Measurements from ENCODE around the gene PRTG. TPM values are rescaled to one million over a fixed set of nuclear protein-coding genes. Genes with fewer than 3 reads are reported as not detected.

PRTG gene
- total and polyA plus RNA-seq, 4 donors, result 0.05 to 2.4 (median 0.25) TPM

DNA sequence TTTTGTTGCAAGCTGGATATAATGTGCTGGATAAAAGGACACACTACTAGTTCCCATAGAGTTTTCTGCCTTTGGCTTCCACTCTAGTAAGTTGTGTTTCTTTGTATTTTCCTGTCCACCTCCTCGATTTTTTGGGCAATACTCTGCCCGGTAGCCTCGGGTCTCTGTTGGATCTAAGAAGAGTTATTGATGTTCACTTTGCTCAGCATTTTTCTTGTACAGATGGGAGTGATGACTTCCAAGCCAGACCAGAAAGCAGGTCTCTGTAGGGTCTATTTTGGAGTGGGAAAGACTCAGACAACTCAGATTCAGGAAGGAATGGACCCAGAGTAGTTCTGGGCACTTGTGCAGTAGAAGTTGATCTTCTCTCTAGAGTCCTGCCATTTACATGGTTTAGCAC lies 36.0 kb upstream of the PRTG start:
- 79% methylated on average over 3 of the region's 3 CpGs for WGBS
- no peaks in the 10 kb centered on the region for H3K9me3 ChIP-seq (ENCODE audit: control insufficient read depth in 4 of 4, low read length in 3 of 4)
- no peak for DNase-seq (ENCODE audit: low spot score)
- no peak overlapping the region for H3K27ac ChIP-seq (ENCODE audit: low read depth in 1 of 2, low read length in 2 of 2)
- no peak overlapping the region for H3K9ac ChIP-seq (ENCODE audit: low read depth in 1 of 2, low read length in 2 of 2)
- TF ChIP-seq HNF4A (conservative IDR thresholded peaks at IDR 0.05) (no peak), RXRA (IDR thresholded peaks at IDR 0.05) (no peak), FOXA2 (IDR thresholded peaks at IDR 0.05) (no peak), NR2F2 (IDR thresholded peaks at IDR 0.05) (no peak), HNF4G (IDR thresholded peaks at IDR 0.05) (no peak), EGR1 (IDR thresholded peaks at IDR 0.05; ENCODE audit: low read depth in 2 of 2) (no peak)
- TF ChIP-seq, protein P1, sequence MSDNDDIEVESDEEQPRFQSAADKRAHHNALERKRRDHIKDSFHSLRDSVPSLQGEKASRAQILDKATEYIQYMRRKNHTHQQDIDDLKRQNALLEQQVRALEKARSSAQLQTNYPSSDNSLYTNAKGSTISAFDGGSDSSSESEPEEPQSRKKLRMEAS (IDR thresholded peaks at IDR 0.05), result no peak
- TF ChIP-seq, protein P2, sequence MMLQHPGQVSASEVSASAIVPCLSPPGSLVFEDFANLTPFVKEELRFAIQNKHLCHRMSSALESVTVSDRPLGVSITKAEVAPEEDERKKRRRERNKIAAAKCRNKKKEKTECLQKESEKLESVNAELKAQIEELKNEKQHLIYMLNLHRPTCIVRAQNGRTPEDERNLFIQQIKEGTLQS (IDR thresholded peaks at IDR 0.05), result no peak
- TF ChIP-seq, protein P3, sequence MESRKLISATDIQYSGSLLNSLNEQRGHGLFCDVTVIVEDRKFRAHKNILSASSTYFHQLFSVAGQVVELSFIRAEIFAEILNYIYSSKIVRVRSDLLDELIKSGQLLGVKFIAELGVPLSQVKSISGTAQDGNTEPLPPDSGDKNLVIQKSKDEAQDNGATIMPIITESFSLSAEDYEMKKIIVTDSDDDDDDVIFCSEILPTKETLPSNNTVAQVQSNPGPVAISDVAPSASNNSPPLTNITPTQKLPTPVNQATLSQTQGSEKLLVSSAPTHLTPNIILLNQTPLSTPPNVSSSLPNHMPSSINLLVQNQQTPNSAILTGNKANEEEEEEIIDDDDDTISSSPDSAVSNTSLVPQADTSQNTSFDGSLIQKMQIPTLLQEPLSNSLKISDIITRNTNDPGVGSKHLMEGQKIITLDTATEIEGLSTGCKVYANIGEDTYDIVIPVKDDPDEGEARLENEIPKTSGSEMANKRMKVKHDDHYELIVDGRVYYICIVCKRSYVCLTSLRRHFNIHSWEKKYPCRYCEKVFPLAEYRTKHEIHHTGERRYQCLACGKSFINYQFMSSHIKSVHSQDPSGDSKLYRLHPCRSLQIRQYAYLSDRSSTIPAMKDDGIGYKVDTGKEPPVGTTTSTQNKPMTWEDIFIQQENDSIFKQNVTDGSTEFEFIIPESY (IDR thresholded peaks at IDR 0.05), result no peak
- TF ChIP-seq, protein P4, sequence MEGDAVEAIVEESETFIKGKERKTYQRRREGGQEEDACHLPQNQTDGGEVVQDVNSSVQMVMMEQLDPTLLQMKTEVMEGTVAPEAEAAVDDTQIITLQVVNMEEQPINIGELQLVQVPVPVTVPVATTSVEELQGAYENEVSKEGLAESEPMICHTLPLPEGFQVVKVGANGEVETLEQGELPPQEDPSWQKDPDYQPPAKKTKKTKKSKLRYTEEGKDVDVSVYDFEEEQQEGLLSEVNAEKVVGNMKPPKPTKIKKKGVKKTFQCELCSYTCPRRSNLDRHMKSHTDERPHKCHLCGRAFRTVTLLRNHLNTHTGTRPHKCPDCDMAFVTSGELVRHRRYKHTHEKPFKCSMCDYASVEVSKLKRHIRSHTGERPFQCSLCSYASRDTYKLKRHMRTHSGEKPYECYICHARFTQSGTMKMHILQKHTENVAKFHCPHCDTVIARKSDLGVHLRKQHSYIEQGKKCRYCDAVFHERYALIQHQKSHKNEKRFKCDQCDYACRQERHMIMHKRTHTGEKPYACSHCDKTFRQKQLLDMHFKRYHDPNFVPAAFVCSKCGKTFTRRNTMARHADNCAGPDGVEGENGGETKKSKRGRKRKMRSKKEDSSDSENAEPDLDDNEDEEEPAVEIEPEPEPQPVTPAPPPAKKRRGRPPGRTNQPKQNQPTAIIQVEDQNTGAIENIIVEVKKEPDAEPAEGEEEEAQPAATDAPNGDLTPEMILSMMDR (IDR thresholded peaks at IDR 0.05; ENCODE audit: low read depth, low read length, missing input control), result no peak
- H3K4me3 ChIP-seq (ENCODE audit: low read depth in 1 of 3, low read length in 3 of 3), result no peak overlapping the region
- no peaks in the 10 kb centered on the region for H3K4me1 ChIP-seq (ENCODE audit: control insufficient read depth in 4 of 4, insufficient read depth in 4 of 4, low read length in 3 of 4)
- no peaks in the 10 kb centered on the region for H3K36me3 ChIP-seq (ENCODE audit: control insufficient read depth in 4 of 4, insufficient read depth in 3 of 4, low read depth in 1 of 4, low read length in 3 of 4)
- H3K27me3 ChIP-seq (ENCODE audit: control insufficient read depth in 4 of 4, insufficient read depth in 4 of 4, low read length in 3 of 4), result no peaks in the 10 kb centered on the region

DNA sequence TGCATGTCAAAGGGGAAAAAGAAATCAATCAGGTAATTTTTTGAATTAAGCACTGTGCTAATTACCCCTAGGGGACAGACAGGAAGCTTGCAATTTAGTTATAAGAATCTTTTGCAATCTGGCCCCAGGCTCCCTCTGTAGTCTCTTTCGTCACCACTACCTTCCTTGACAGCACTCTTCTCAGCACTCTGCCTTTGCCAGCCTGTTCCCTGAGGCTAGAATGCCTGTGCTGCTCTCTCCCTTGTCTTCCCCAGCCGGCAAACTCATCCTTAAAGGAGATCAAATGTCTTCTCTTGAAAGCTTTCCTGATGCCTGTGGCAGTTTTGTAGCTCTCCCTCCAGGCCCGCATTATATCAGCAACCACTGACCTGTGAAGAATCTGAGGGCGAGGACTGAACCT lies 32.4 kb upstream of the PRTG start:
- H3K4me1 ChIP-seq (ENCODE audit: control insufficient read depth in 4 of 4, insufficient read depth in 4 of 4, low read length in 3 of 4), result no peaks in the 10 kb centered on the region
- TF ChIP-seq, protein P4 (IDR thresholded peaks at IDR 0.05; ENCODE audit: low read depth, low read length, missing input control), result no peak
- TF ChIP-seq NR2F2 (IDR thresholded peaks at IDR 0.05), result no peak
- TF ChIP-seq, protein P3 (IDR thresholded peaks at IDR 0.05), result no peak
- no peak for TF ChIP-seq HNF4G (IDR thresholded peaks at IDR 0.05)
- no peak for TF ChIP-seq FOXA2 (IDR thresholded peaks at IDR 0.05)
- TF ChIP-seq JUND (IDR thresholded peaks at IDR 0.05), result no peak
- TF ChIP-seq YY1 (IDR thresholded peaks at IDR 0.05), result no peak
- TF ChIP-seq TAF1 (conservative IDR thresholded peaks at IDR 0.05), result no peak
- TF ChIP-seq RXRA (IDR thresholded peaks at IDR 0.05), result no peak
- TF ChIP-seq GABPA (IDR thresholded peaks at IDR 0.05 in 1 of 2, conservative IDR thresholded peaks at IDR 0.05 in 1 of 2), result no peak
- 72% methylated on average over 4 of the region's 4 CpGs for WGBS
- no peak for DNase-seq (ENCODE audit: low spot score)
- H3K36me3 ChIP-seq (ENCODE audit: control insufficient read depth in 4 of 4, insufficient read depth in 3 of 4, low read depth in 1 of 4, low read length in 3 of 4), result no peaks in the 10 kb centered on the region
- no peak overlapping the region for H3K27ac ChIP-seq (ENCODE audit: low read depth in 1 of 2, low read length in 2 of 2)
- no peaks in the 10 kb centered on the region for H3K27me3 ChIP-seq (ENCODE audit: control insufficient read depth in 4 of 4, insufficient read depth in 4 of 4, low read length in 3 of 4)
- no peak overlapping the region for H3K4me3 ChIP-seq (ENCODE audit: low read depth in 1 of 3, low read length in 3 of 3)
- H3K9me3 ChIP-seq (ENCODE audit: control insufficient read depth in 4 of 4, low read length in 3 of 4), result no peaks in the 10 kb centered on the region
- no peak overlapping the region for H3K9ac ChIP-seq (ENCODE audit: low read depth in 1 of 2, low read length in 2 of 2)
